HCT116 (cell line): ENCODE results near the gene CD83. TPM values are rescaled to one million over a fixed set of nuclear protein-coding genes. Genes with fewer than 3 reads are reported as not detected.

Source experiments
- ATAC-seq: fragments of 200-7000 bp; cut with Tn5 transposase; 2 replicates; pipeline ENCODE4 v1.9.1; 2020; ENCODE audit warnings: mild to moderate bottlenecking, moderate library complexity
- BruUV-seq: library from RNA; stranded (reverse); fragments of 400-500 nt; replicated peaks from 2 replicates; lab custom pipeline; 2021; lab: Mats Ljungman, UMichigan
- CTCF ChIA-PET: fragments of 300-600 bp; sonication (Branson Sonifier 250); formaldehyde crosslinking; loops from one replicate; lab custom pipeline; 2021; ENCODE audit warnings: antibody characterized with exemption; lab: Charles Lee
- POLR2A ChIA-PET: fragments of 300-600, 350-600 bp; sonication (Branson Sonifier 250); formaldehyde crosslinking; loops from one replicate; lab custom pipeline; 2021; ENCODE audit warnings: antibody characterized with exemption; lab: Charles Lee
- RAD21 ChIA-PET, 2 experiments: fragments of 300-600 bp; sonication (Branson Sonifier 250); formaldehyde crosslinking; loops; one replicate each; lab custom pipeline; 2023; ENCODE audit warnings: low total read pairs in 2 of 2; ENCODE audit not compliant: uncharacterized antibody in 2 of 2, unreplicated experiment in 2 of 2, low non-redundant PET in 1 of 2; lab: Charles Lee
- DNase-seq: peaks from one replicate; pipeline ENCODE4 v3.0.0-alpha.2; 2010; ENCODE audit warnings: low read depth, low spot score
- H2AFZ ChIP-seq: fragments of 200-600 bp; shearing (Covaris generic), sonication (generic); 2 replicates; pipeline ENCODE4 v1.6.1; 2017; ENCODE audit warnings: low read depth, mixed run types, mixed read lengths, antibody characterized with exemption, low read length; ENCODE audit not compliant: poor library complexity, severe bottlenecking
- H3K27ac ChIP-seq: 2 replicates; pipeline ENCODE4 v1.5.1; 2012; ENCODE audit warnings: low read depth, low read length
- H3K27me3 ChIP-seq: fragments of 200-600 bp; sonication (generic); 2 replicates; pipeline ENCODE4 v1.6.1; 2016; ENCODE audit warnings: mixed run types, low read length, mixed read lengths; ENCODE audit not compliant: insufficient read depth
- H3K36me3 ChIP-seq, 2 experiments: fragments of 200-500 bp in 1 of 2; fragments of 200-600 bp in 1 of 2; sonication (Bioruptor generic) in 1 of 2; sonication (generic) in 1 of 2; 2 replicates each; pipeline versions ENCODE4 v1.5.1 to v1.6.1; 2014 to 2016; ENCODE audit warnings: low read length in 2 of 2, inconsistent platforms in 1 of 2, mixed read lengths in 1 of 2, mixed run types in 1 of 2; ENCODE audit not compliant: insufficient read depth in 2 of 2, control insufficient read depth in 1 of 2
- H3K4me1 ChIP-seq, 2 experiments: fragments of 200-600 bp in 1 of 2; sonication (generic) in 1 of 2; 2 replicates each; pipeline versions ENCODE4 v1.5.1 to v1.6.1; 2012 to 2017; ENCODE audit warnings: low read length in 2 of 2, inconsistent platforms in 1 of 2, mild to moderate bottlenecking in 1 of 2, mixed read lengths in 1 of 2, mixed run types in 1 of 2, moderate library complexity in 1 of 2; ENCODE audit not compliant: insufficient read depth in 2 of 2, control insufficient read depth in 1 of 2
- H3K4me2 ChIP-seq: fragments of 200-600 bp; sonication (generic); 2 replicates; pipeline ENCODE4 v1.6.1; 2017; ENCODE audit warnings: mixed run types, low read length, mixed read lengths
- H3K4me3 ChIP-seq, 2 experiments: fragments of 200-600 bp in 1 of 2; sonication (generic) in 1 of 2; replicated peaks in 1 of 2; 2 replicates each; pipeline ENCODE4 v1.5.1; 2011 to 2016; ENCODE audit warnings: low read length in 2 of 2, control low read depth in 1 of 2, low read depth in 1 of 2, mild to moderate bottlenecking in 1 of 2, mixed read lengths in 1 of 2, mixed run types in 1 of 2
- H3K79me2 ChIP-seq: fragments of 200-600 bp; sonication (generic); 2 replicates; pipeline ENCODE4 v1.6.1; 2017; ENCODE audit warnings: mild to moderate bottlenecking, mixed run types, low read length, moderate library complexity, mixed read lengths; ENCODE audit not compliant: insufficient read depth
- H3K9ac ChIP-seq: fragments of 200-600 bp; sonication (generic); 2 replicates; pipeline ENCODE4 v1.6.1; 2016; ENCODE audit warnings: low read length, mixed read lengths
- H3K9me2 ChIP-seq: fragments of 200-600 bp; sonication (generic), shearing (Covaris generic); 2 replicates; pipeline ENCODE4 v1.6.1; 2017; ENCODE audit warnings: mixed run types, mild to moderate bottlenecking, moderate library complexity; ENCODE audit not compliant: insufficient read depth
- H3K9me3 ChIP-seq, 2 experiments: fragments of 200-500 bp in 1 of 2; fragments of 200-600 bp in 1 of 2; sonication (Bioruptor generic) in 1 of 2; sonication (generic) in 1 of 2; 2 replicates each; pipeline ENCODE4 v1.6.1; 2014 to 2017; ENCODE audit warnings: low read length in 2 of 2, mixed read lengths in 2 of 2, inconsistent platforms in 1 of 2, low read depth in 1 of 2, mild to moderate bottlenecking in 1 of 2, mixed run types in 1 of 2, moderate library complexity in 1 of 2; ENCODE audit not compliant: control insufficient read depth in 1 of 2, insufficient read depth in 1 of 2
- H4K20me1 ChIP-seq: fragments of 200-600 bp; sonication (generic), shearing (Covaris generic); 2 replicates; pipeline ENCODE4 v1.6.1; 2017; ENCODE audit warnings: mixed run types, mild to moderate bottlenecking, moderate library complexity; ENCODE audit not compliant: insufficient read depth
- CBX3 ChIP-seq: IDR thresholded peaks from 2 replicates; pipeline ENCODE4 v1.6.1; 2012; ENCODE audit warnings: low read depth
- CEBPB ChIP-seq: IDR thresholded peaks from 2 replicates; pipeline ENCODE4 v1.6.1; 2012; ENCODE audit warnings: low read depth
- EZH2 ChIP-seq: fragments of 200-600 bp; sonication (generic); IDR thresholded peaks from 2 replicates; pipeline ENCODE4 v1.6.1; 2017; ENCODE audit warnings: antibody characterized with exemption, mixed run types
- EZH2phosphoT487 ChIP-seq: fragments of 200-600 bp; IDR thresholded peaks from 2 replicates; pipeline ENCODE4 v1.6.1; 2018; ENCODE audit warnings: antibody characterized with exemption, borderline replicate concordance
- FOSL1 ChIP-seq: IDR thresholded peaks from 2 replicates; pipeline ENCODE4 v1.6.1; 2012; ENCODE audit warnings: low read depth
- REST ChIP-seq: IDR thresholded peaks from 2 replicates; pipeline ENCODE4 v1.6.1; 2012; ENCODE audit warnings: low read depth
- SRF ChIP-seq: IDR thresholded peaks from 2 replicates; pipeline ENCODE4 v1.6.1; 2012; ENCODE audit warnings: low read depth
- YY1 ChIP-seq: IDR thresholded peaks from 2 replicates; pipeline ENCODE4 v1.6.1; 2011; ENCODE audit warnings: low read length, low read depth, moderate library complexity, mild to moderate bottlenecking; ENCODE audit not compliant: insufficient replicate concordance; ENCODE audit errors: extremely low read depth
- ZFX ChIP-seq: fragments of 450-650 bp; IDR thresholded peaks from 2 replicates; pipeline ENCODE4 v1.6.1; 2017
- ZNF274 ChIP-seq: fragments of 200-500 bp; sonication (Bioruptor generic); IDR thresholded peaks from 2 replicates; pipeline ENCODE4 v1.6.1; 2014; ENCODE audit warnings: mild to moderate bottlenecking, low read depth, low read length, inconsistent platforms
- intact Hi-C: fragments of 100-400 bp; cut with micrococcal nuclease; formaldehyde crosslinking; loops from 2 replicates; pipeline ENCODE4 v1.10.0; 2022
- total RNA-seq: library from RNA; stranded (reverse); gene quantifications from one replicate; pipeline ENCODE4 v1.2.1, GENCODE V29; 2021; ENCODE audit not compliant: unreplicated experiment
- TF ChIP-seq, protein P1 (sequence below), 3 experiments: fragments of 200-600 bp in 1 of 3; sonication (generic) in 1 of 3; IDR thresholded peaks in 2 of 3; conservative IDR thresholded peaks in 1 of 3; 2 replicates each; pipeline ENCODE4 v1.5.1; 2012 to 2017; ENCODE audit warnings: low read depth in 2 of 3, low read length in 2 of 3, antibody characterized with exemption in 1 of 3, borderline replicate concordance in 1 of 3, control low read depth in 1 of 3, mild to moderate bottlenecking in 1 of 3, mixed read lengths in 1 of 3, mixed run types in 1 of 3, moderate library complexity in 1 of 3; ENCODE audit not compliant: insufficient read depth in 1 of 3
- TF ChIP-seq, protein P2 (sequence below): IDR thresholded peaks from 2 replicates; pipeline ENCODE4 v1.6.1; 2011; ENCODE audit warnings: mild to moderate bottlenecking, low read length, moderate library complexity; ENCODE audit not compliant: insufficient replicate concordance; ENCODE audit errors: extremely low read depth
- TF ChIP-seq, protein P3 (sequence below): IDR thresholded peaks from 2 replicates; pipeline ENCODE4 v1.6.1; 2012

The CD83 gene
- total RNA-seq, 1 experiment from 2014 or later = 6.0 TPM

DNA sequence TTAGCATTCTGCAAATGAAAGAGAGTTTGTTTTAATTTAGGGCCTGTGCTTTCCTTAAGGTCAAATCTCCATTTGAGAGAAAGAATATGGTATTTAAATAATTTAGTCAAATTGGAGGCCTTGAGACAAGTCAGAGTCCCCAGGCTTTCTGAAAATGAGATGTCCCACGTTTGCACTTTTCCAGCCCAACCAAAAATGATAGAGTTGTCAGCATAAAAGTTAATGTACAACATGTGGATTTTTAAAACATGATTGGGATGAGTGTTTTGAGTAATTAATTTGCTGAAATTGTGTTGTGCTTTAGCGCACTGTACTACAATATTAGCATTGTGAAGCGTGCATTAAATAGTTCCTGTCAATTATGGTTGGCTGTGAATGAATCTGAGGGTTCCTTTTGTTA is 10.0 kb downstream of the CD83 start:
- no peaks in the 10 kb centered on the region for H3K27me3 ChIP-seq
- ChIA-PET POLR2A (no interaction called here), CTCF (no interaction called here), RAD21 (no interaction called here)
- no peaks in the 10 kb centered on the region for H4K20me1 ChIP-seq
- intact Hi-C loops = loop anchor here (10.0 kb wide), 1 partner anchor 1497 kb away; no protein-coding TSS in a partner anchor
- no peak overlapping the region for H2AFZ ChIP-seq
- H3K36me3 ChIP-seq = no peaks in the 10 kb centered on the region
- no peaks in the 10 kb centered on the region for H3K4me1 ChIP-seq
- H3K27ac ChIP-seq = no peak overlapping the region
- DNase-seq (no peak), ATAC-seq (no peak)
- H3K9me2 ChIP-seq = no peaks in the 10 kb centered on the region
- TF ChIP-seq REST (no peak), EZH2 (no peak), CBX3 (no peak), FOSL1 (no peak), ZNF274 (no peak), SRF (no peak), YY1 (no peak), CEBPB (no peak), EZH2phosphoT487 (no peak), ZFX (no peak)
- TF ChIP-seq, protein P1, sequence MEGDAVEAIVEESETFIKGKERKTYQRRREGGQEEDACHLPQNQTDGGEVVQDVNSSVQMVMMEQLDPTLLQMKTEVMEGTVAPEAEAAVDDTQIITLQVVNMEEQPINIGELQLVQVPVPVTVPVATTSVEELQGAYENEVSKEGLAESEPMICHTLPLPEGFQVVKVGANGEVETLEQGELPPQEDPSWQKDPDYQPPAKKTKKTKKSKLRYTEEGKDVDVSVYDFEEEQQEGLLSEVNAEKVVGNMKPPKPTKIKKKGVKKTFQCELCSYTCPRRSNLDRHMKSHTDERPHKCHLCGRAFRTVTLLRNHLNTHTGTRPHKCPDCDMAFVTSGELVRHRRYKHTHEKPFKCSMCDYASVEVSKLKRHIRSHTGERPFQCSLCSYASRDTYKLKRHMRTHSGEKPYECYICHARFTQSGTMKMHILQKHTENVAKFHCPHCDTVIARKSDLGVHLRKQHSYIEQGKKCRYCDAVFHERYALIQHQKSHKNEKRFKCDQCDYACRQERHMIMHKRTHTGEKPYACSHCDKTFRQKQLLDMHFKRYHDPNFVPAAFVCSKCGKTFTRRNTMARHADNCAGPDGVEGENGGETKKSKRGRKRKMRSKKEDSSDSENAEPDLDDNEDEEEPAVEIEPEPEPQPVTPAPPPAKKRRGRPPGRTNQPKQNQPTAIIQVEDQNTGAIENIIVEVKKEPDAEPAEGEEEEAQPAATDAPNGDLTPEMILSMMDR (IDR thresholded peaks at IDR 0.05 in 2 of 3, conservative IDR thresholded peaks at IDR 0.05 in 1 of 3; ENCODE audit: borderline replicate concordance in 1 of 3, insufficient read depth in 1 of 3, low read depth in 2 of 3, low read length in 2 of 3) = no peak
- TF ChIP-seq, protein P2, sequence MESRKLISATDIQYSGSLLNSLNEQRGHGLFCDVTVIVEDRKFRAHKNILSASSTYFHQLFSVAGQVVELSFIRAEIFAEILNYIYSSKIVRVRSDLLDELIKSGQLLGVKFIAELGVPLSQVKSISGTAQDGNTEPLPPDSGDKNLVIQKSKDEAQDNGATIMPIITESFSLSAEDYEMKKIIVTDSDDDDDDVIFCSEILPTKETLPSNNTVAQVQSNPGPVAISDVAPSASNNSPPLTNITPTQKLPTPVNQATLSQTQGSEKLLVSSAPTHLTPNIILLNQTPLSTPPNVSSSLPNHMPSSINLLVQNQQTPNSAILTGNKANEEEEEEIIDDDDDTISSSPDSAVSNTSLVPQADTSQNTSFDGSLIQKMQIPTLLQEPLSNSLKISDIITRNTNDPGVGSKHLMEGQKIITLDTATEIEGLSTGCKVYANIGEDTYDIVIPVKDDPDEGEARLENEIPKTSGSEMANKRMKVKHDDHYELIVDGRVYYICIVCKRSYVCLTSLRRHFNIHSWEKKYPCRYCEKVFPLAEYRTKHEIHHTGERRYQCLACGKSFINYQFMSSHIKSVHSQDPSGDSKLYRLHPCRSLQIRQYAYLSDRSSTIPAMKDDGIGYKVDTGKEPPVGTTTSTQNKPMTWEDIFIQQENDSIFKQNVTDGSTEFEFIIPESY = no peak
- TF ChIP-seq, protein P3, sequence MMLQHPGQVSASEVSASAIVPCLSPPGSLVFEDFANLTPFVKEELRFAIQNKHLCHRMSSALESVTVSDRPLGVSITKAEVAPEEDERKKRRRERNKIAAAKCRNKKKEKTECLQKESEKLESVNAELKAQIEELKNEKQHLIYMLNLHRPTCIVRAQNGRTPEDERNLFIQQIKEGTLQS = no peak
- no peaks in the 10 kb centered on the region for H3K79me2 ChIP-seq
- no peak overlapping the region for H3K9ac ChIP-seq
- no peak overlapping the region for H3K4me3 ChIP-seq
- no TSS peak for BruUV-seq
- H3K9me3 ChIP-seq = no peaks in the 10 kb centered on the region
- H3K4me2 ChIP-seq = no peak overlapping the region
